Panc1 (cell line): ENCODE measurements around the gene ENPP3. TPM values are rescaled to one million over a fixed set of nuclear protein-coding genes. Genes with fewer than 3 reads are reported as not detected.

ENCODE experiments used
- ATAC-seq: fragments of 200-7000 bp; cut with Tn5 transposase; 2 replicates; pipeline ENCODE4 v1.9.1; 2020; ENCODE audit warnings: mild to moderate bottlenecking, moderate library complexity
- BruUV-seq: library from RNA; stranded (reverse); fragments of 400-500 nt; replicated peaks from 2 replicates; lab custom pipeline; 2021; lab: Mats Ljungman, UMichigan
- CTCF ChIA-PET: fragments of 300-600 bp; sonication (Branson Sonifier 250); formaldehyde crosslinking; loops from one replicate; lab custom pipeline; 2022; ENCODE audit warnings: antibody characterized with exemption; lab: Charles Lee
- POLR2A ChIA-PET: fragments of 300-600 bp; sonication (Branson Sonifier 250); formaldehyde crosslinking; loops from one replicate; lab custom pipeline; 2022; ENCODE audit warnings: antibody characterized with exemption; lab: Charles Lee
- DNase-seq: peaks from one replicate; pipeline ENCODE4 v3.0.0-alpha.2; 2010; ENCODE audit warnings: low read depth, low spot score
- H3K27ac ChIP-seq: 2 replicates; pipeline ENCODE4 v1.5.1; 2011; ENCODE audit warnings: mild to moderate bottlenecking, low read length, inconsistent platforms
- H3K27me3 ChIP-seq: fragments of 200-500 bp; sonication (Bioruptor generic); 2 replicates; pipeline ENCODE4 v1.6.0; 2014; ENCODE audit warnings: low read length, inconsistent platforms; ENCODE audit not compliant: control insufficient read depth, insufficient read depth
- H3K36me3 ChIP-seq: fragments of 200-500 bp; sonication (Bioruptor generic); 2 replicates; pipeline ENCODE4 v1.5.1; 2014; ENCODE audit warnings: inconsistent platforms, mild to moderate bottlenecking, low read length, moderate library complexity; ENCODE audit not compliant: control insufficient read depth, insufficient read depth
- H3K4me1 ChIP-seq: 2 replicates; pipeline ENCODE4 v1.5.1; 2011; ENCODE audit warnings: inconsistent platforms, mild to moderate bottlenecking, low read length, moderate library complexity; ENCODE audit not compliant: control insufficient read depth, insufficient read depth
- H3K4me3 ChIP-seq, 2 experiments: 2 replicates each; pipeline ENCODE4 v1.5.1; 2011 to 2012; ENCODE audit warnings: low read depth in 2 of 2, low read length in 2 of 2, mild to moderate bottlenecking in 2 of 2, inconsistent platforms in 1 of 2, moderate library complexity in 1 of 2
- H3K9me3 ChIP-seq: fragments of 200-500 bp; sonication (Bioruptor generic); 2 replicates; pipeline ENCODE4 v1.5.1; 2014; ENCODE audit warnings: low read depth, mild to moderate bottlenecking, inconsistent platforms, low read length, moderate library complexity; ENCODE audit not compliant: control insufficient read depth, insufficient read depth
- POLR2AphosphoS5 ChIP-seq: IDR thresholded peaks from 2 replicates; pipeline ENCODE4 v1.6.1; 2012; ENCODE audit warnings: mild to moderate bottlenecking, low read depth, low read length, moderate library complexity
- REST ChIP-seq, 2 experiments: IDR thresholded peaks; 2 replicates each; pipeline ENCODE4 v1.6.1; 2011 to 2012; ENCODE audit warnings: low read depth in 2 of 2, control low read depth in 1 of 2, low read length in 1 of 2, mild to moderate bottlenecking in 1 of 2, moderate library complexity in 1 of 2; ENCODE audit not compliant: insufficient read depth in 1 of 2
- SIN3A ChIP-seq: IDR thresholded peaks from 2 replicates; pipeline ENCODE4 v1.6.1; 2012; ENCODE audit warnings: low read depth, mild to moderate bottlenecking, low read length, moderate library complexity, borderline replicate concordance; ENCODE audit not compliant: insufficient read depth
- TCF7L2 ChIP-seq: IDR thresholded peaks from 2 replicates; pipeline ENCODE4 v1.6.1; 2011; ENCODE audit warnings: mild to moderate bottlenecking, low read depth, low read length, inconsistent platforms
- in situ Hi-C: cut with HindIII; loops from 2 replicates; pipeline ENCODE4 v1.10.0; 2016; ENCODE audit warnings: low sequenced_read_pairs, low pct_unique_long_range_greater_than_20kb
- intact Hi-C: fragments of 100-400 bp; cut with micrococcal nuclease; formaldehyde crosslinking; loops from one replicate; pipeline ENCODE4 v1.10.0; 2022; ENCODE audit not compliant: unreplicated experiment
- total RNA-seq: library from RNA; stranded (reverse); gene quantifications from one replicate; pipeline ENCODE4 v1.2.1, GENCODE V29; 2021; ENCODE audit not compliant: unreplicated experiment
- TF ChIP-seq, protein P1 (sequence below): fragments of 450-650 bp; IDR thresholded peaks from 2 replicates; pipeline ENCODE4 v1.5.1; 2017; ENCODE audit warnings: mild to moderate bottlenecking

ENPP3 gene
- total RNA-seq, 1 experiment from 2014 or later: not detected

- Histone ChIP-seq H3K9me3 (no peaks in the 10 kb centered on the region), H3K27me3 (no peaks in the 10 kb centered on the region; the same call in none of the 2 replicates), H3K36me3 (no peaks in the 10 kb centered on the region), H3K4me3 (no peak overlapping the region), H3K27ac (no peak overlapping the region), H3K4me1 (no peaks in the 10 kb centered on the region)
- no TSS peak for BruUV-seq
- DNase-seq: no peak
- TF ChIP-seq SIN3A: no peak
- TF ChIP-seq REST (IDR thresholded peaks at IDR 0.05; ENCODE audit: insufficient read depth in 1 of 2, low read depth in 2 of 2, low read length in 1 of 2): no peak
- TF ChIP-seq, protein P1, sequence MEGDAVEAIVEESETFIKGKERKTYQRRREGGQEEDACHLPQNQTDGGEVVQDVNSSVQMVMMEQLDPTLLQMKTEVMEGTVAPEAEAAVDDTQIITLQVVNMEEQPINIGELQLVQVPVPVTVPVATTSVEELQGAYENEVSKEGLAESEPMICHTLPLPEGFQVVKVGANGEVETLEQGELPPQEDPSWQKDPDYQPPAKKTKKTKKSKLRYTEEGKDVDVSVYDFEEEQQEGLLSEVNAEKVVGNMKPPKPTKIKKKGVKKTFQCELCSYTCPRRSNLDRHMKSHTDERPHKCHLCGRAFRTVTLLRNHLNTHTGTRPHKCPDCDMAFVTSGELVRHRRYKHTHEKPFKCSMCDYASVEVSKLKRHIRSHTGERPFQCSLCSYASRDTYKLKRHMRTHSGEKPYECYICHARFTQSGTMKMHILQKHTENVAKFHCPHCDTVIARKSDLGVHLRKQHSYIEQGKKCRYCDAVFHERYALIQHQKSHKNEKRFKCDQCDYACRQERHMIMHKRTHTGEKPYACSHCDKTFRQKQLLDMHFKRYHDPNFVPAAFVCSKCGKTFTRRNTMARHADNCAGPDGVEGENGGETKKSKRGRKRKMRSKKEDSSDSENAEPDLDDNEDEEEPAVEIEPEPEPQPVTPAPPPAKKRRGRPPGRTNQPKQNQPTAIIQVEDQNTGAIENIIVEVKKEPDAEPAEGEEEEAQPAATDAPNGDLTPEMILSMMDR: no peak
- no peak for TF ChIP-seq POLR2AphosphoS5
- TF ChIP-seq TCF7L2: no peak
- in situ Hi-C loops (no loop called here), intact Hi-C loops (no loop called here)
- POLR2A ChIA-PET: no interaction called here
- CTCF ChIA-PET: no interaction called here
- no peak for ATAC-seq
Observed at GRCh38 chr6:131640100-131640499, 3.0 kb downstream of the ENPP3 start.

DNA sequence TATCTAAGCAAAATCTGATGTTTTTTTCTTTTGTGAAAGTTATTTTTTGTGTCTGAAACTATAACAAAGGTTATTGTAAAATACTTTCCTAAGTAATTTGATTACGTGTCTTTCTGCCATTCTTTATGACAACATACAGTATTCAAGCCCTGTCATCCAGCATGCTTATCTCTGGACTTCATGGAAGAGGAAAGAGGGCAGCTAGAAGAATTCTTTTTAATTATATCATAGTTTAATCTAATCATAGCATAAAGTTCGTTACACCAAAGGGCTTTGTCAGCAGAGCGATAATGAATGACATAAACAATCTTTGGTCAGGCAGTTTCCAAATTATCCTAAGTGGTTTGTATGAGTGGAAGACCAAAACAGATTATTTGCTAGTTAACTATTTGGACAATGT, 3.5 kb downstream of the ENPP3 start:
- ATAC-seq (no peak), DNase-seq (no peak)
- Histone ChIP-seq H3K36me3 (no peaks in the 10 kb centered on the region), H3K4me1 (no peaks in the 10 kb centered on the region), H3K27ac (no peak overlapping the region), H3K27me3 (no peaks in the 10 kb centered on the region; the same call in none of the 2 replicates), H3K9me3 (no peaks in the 10 kb centered on the region), H3K4me3 (no peak overlapping the region)
- in situ Hi-C loops (no loop called here), intact Hi-C loops (no loop called here)
- CTCF ChIA-PET: no interaction called here
- POLR2A ChIA-PET: no interaction called here
- TF ChIP-seq, protein P1: no peak
- TF ChIP-seq REST (IDR thresholded peaks at IDR 0.05; ENCODE audit: insufficient read depth in 1 of 2, low read depth in 2 of 2, low read length in 1 of 2): no peak
- no peak for TF ChIP-seq POLR2AphosphoS5
- no peak for TF ChIP-seq TCF7L2
- TF ChIP-seq SIN3A: no peak
- no TSS peak for BruUV-seq
